Esophagus (tissue), 2 donors: Measurements from ENCODE around the gene RIPOR3. TPM values are rescaled to one million over a fixed set of nuclear protein-coding genes. Genes with fewer than 3 reads are reported as not detected.

Source experiments
- H3K27ac ChIP-seq, 2 donors: one replicate each; pipeline ENCODE4 v1.5.1; 2013; ENCODE audit warnings: low read depth in 2 of 2, mild to moderate bottlenecking in 2 of 2, inconsistent platforms in 1 of 2, low read length in 1 of 2, moderate library complexity in 1 of 2
- H3K27me3 ChIP-seq, 2 donors: one replicate each; pipeline ENCODE4 v1.6.1; 2013; ENCODE audit warnings: low read length in 2 of 2, control low read depth in 1 of 2, mild to moderate bottlenecking in 1 of 2; ENCODE audit not compliant: insufficient read depth in 2 of 2, control insufficient read depth in 1 of 2
- H3K36me3 ChIP-seq, 2 donors: one replicate each; pipeline ENCODE4 v1.6.1; 2013; ENCODE audit warnings: low read length in 1 of 2; ENCODE audit not compliant: control insufficient read depth in 2 of 2, insufficient read depth in 2 of 2
- H3K4me1 ChIP-seq, 2 donors: one replicate each; pipeline ENCODE4 v1.6.1; 2013; ENCODE audit warnings: low read length in 1 of 2; ENCODE audit not compliant: control insufficient read depth in 2 of 2, insufficient read depth in 2 of 2
- H3K4me3 ChIP-seq, 2 donors: one replicate each; pipeline ENCODE4 v1.5.1; 2013; ENCODE audit warnings: low read length in 2 of 2, mild to moderate bottlenecking in 2 of 2, low read depth in 1 of 2, moderate library complexity in 1 of 2
- H3K9me3 ChIP-seq, 2 donors: one replicate each; pipeline ENCODE4 v1.6.1; 2013; ENCODE audit warnings: mild to moderate bottlenecking in 2 of 2, low read depth in 1 of 2, low read length in 1 of 2, moderate library complexity in 1 of 2; ENCODE audit not compliant: control insufficient read depth in 2 of 2, insufficient read depth in 1 of 2
- WGBS, 2 donors: extraction: QIAGEN DNeasy Blood & Tissue Kit; methylation state at CpG; one replicate each; pipeline ENCODE4 v1.1.7; 2013; 5-methylcytosine and 5-hydroxymethylcytosine counted together
- polyA plus RNA-seq, 2 donors: library from polyadenylated mRNA; stranded (reverse); fragments of 200-250 nt; gene quantifications; one replicate each; pipeline ENCODE4 v1.2.3, GENCODE V29; 2013
- donor health status: healthy with polysubstance abuse.
- donor health status: Bipolar disorder and iron deficiency.

The RIPOR3 gene
- polyA plus RNA-seq, 2 donors, result 2.6 to 5.2 TPM

DNA sequence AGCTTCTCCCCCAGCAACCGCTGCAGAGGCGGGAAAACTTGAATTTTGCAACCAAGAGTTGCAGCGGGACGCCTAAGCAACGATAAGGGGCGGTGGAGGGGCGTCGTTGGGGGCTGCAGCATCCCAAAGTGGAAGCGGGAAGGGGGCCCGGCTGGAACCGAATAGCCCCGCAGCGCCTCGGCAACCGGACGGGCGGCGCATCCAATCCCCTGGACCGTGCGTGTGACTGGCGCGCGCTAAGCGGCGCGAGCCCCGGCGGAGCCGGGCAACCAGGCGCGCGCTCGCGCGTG is 39.4 kb upstream of the RIPOR3 start:
- Histone ChIP-seq H3K27me3 (no peaks in the 10 kb centered on the region), H3K27ac (peak overlapping the region; percentile 91 to 92), H3K4me1 (peaks cover 0 to 6% of the 10 kb centered on the region in 2 donors), H3K36me3 (no peaks in the 10 kb centered on the region), H3K4me3 (peak overlapping the region; percentile 92 to 94), H3K9me3 (no peaks in the 10 kb centered on the region)
- WGBS, 2 donors, result 0 to 1% methylated on average over 35 of the region's 35 CpGs

DNA sequence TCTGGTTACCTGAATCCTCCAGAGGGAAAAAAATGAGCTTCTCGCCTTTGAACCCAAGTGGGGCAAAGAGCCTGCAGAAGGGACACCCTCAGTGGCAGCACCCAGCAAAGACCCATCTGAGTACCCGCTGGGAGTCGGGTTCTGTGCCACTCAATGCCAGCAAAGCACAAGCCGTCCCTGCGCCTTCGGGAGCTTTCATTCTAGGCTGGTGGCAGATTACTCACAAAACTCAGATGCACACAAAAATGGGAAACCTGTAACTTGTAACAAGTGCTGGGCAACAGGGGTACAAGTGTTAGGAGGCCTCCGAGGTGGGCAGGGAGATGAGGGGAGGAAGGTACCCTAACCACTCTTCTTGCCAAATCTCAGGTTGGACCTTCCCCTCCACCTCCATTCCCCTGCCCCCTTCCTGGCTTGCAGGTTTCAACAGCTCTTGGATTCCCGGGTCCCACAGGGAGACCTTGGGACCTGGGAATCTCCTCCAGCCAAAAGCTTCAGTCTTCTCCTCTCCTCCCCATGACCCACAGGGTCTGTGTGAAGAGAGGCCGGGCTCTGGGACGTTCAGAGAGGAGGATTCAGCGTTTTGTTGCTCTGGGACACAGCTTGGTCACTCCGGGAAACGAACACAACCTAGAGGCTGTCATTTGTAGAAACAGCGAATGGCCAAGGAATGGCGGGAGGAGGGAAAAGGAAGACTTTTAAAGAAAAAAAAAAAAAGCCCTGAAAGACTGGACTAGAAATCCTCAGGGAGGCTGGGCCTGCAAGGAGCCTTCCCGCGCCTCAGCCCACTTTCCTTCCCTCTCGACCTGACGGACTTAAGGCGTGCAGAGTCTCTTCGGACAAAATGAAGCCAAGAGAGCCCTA is 38.8 kb upstream of the RIPOR3 start:
- Histone ChIP-seq H3K9me3 (no peaks in the 10 kb centered on the region), H3K27me3 (no peaks in the 10 kb centered on the region), H3K27ac (peak overlapping the region; percentile 91 to 92), H3K36me3 (no peaks in the 10 kb centered on the region), H3K4me3 (peak overlapping the region; percentile 92 to 94), H3K4me1 (peaks cover 0 to 6% of the 10 kb centered on the region in 2 donors)
- 28 to 33% methylated on average over 21 of the region's 21 CpGs for WGBS, 2 donors

DNA sequence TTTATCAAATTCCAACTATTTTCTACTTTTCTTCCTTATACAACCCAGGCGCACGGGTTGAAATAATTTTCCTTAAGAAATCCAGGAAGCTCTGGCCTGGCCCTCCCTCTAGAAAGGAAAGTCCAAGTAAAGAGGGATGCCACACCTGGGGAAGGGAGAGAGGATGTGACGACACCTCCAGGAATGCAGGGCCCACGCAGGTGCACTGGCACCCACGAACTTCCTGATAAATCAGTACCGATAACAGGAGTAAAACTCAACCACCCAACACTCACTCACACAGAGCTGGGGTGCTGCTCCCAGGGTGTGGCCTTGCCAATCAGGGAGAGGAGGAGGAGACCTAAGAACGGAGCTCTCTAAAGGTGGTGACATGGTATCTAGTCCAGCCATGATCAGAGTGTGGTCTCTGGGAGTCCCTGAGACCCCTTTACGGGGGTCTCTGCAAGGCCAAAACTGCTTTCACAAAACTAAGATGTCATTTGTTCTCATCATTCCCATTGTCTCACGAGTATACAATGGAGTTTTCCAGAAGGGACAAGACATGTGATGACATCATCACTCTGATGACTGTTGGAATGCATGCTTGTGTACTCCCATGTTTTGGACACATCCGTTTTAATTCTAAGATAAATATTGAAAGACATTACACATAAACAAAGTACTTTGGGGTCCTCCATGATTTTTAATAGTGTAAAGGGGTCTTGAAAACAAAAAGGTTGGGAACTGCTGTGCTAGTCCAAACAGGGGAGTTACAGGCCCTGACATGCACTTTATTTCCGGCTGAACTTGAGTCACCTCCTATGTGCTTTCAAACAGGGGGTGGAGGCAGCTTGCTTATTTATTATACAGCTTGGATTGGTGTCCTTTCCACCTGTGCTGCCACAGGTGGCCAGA is 37.9 kb upstream of the RIPOR3 start:
- Histone ChIP-seq H3K4me1 (peaks cover 0 to 10% of the 10 kb centered on the region in 2 donors), H3K9me3 (no peaks in the 10 kb centered on the region), H3K27ac (peak overlapping the region; percentile 91 to 92), H3K27me3 (no peaks in the 10 kb centered on the region), H3K4me3 (no peak overlapping the region), H3K36me3 (no peaks in the 10 kb centered on the region)
- WGBS, 2 donors, result 55 to 57% methylated on average over 11 of the region's 11 CpGs

DNA sequence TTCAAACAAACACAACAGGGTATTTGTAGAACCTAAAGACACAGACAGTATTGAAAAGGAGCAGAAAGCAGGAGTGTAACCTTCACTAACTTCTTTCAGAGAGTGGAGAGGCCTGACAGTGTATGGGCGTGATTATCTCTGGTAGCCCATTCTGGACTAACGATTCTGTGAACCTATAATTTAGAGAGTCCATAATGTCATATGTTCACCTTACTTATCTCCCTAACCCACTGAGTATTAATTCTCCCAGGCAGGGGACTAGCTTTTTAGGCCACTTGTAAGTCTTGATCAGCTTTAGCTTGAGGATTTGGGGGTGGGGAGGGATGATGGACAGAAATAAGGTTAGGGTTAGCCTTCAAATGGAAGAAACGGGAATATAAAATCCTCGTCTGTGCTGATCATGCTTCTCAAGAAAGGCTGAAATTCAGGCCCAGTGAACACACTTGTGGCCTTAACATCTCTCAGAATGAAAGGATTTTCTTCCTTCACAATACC is 37.2 kb upstream of the RIPOR3 start:
- Histone ChIP-seq H3K36me3 (no peaks in the 10 kb centered on the region), H3K4me1 (peaks cover 0 to 10% of the 10 kb centered on the region in 2 donors), H3K4me3 (no peak overlapping the region), H3K27ac (peak overlapping the region; percentile 91 to 92), H3K27me3 (no peaks in the 10 kb centered on the region), H3K9me3 (no peaks in the 10 kb centered on the region)
- WGBS, 2 donors, result 72 to 79% methylated on average over 4 of the region's 4 CpGs

DNA sequence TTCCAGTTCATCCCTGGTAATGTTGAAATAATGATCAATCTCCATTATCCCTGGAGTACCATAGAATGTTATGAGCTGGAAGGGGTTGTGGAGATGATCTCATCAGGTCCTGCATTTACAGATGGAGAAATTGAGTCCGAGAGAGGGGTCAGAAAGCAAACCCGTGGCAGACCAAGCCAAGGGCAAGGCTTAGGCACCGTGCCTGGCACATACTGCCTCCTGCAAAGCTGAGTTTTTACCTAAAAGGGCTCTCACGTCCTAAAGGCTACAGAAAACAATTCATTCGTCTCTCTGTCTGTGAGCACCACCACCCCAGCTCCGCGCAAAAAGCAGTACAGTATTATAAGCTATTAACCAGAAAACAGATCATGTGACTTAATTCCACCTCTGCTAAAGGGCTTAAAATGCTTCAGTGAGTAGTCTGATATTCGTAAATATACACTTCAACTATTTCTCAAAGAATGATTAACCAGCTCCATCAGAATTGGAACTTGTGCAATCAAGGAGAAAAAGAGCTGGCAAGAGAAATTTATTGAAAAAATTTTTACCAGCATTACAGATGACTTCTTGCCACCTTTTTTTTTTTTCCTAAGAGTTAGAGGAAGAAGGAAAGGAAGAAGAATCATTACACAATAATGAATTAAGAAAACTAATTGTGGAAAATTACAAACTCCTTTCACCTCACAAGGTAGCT is 36.6 kb upstream of the RIPOR3 start:
- Histone ChIP-seq H3K36me3 (no peaks in the 10 kb centered on the region), H3K27me3 (no peaks in the 10 kb centered on the region), H3K4me1 (peaks cover 0 to 10% of the 10 kb centered on the region in 2 donors), H3K9me3 (no peaks in the 10 kb centered on the region), H3K27ac (peak overlapping the region; percentile 43 to 91), H3K4me3 (no peak overlapping the region)
- WGBS, 2 donors, result 29 to 41% methylated on average over 8 of the region's 8 CpGs

DNA sequence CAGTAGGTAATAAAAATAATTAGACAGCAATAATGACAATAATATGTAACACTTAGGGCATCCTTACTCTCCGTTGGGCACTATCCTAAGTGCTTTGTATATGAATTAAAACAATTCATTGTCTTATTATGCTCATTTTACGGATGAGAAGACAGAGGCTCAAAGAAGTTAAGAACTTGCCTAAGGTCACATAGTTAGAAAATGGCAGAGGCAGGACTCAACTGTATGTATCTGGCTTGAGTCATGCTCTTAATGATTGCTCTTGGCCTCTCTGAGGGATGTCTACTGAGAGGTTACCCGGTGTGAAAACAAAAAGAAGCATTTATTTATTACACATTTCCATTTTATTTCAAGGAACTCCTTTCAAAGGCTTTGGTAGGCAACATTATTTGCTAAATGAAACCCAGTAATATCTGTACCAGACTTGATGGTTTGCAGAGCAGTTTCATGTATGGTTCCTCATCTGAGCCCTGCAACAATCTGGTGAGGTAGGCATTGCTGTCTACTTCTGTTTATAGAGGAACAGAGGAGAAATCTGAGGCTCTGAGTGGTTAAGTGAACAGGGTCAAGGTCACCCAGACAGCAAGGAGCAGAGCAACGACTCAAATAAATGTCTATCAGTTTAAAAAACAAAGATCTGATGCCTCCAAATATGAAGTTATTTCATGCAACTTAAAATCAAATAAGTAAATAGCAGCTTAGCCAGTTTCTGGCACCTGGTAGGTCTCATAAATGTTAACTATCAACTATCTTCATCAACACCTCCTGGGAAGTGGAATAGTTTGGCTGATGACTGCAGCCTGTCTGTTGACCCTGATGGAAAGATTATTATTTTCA is 35.8 kb upstream of the RIPOR3 start:
- 48 to 62% methylated on average over 4 of the region's 4 CpGs for WGBS, 2 donors
- H3K4me3 ChIP-seq, result no peak overlapping the region
- no peaks in the 10 kb centered on the region for H3K36me3 ChIP-seq
- no peaks in the 10 kb centered on the region for H3K27me3 ChIP-seq
- H3K9me3 ChIP-seq, result no peaks in the 10 kb centered on the region
- peaks cover 0 to 10% of the 10 kb centered on the region in 2 donors for H3K4me1 ChIP-seq
- no peak overlapping the region for H3K27ac ChIP-seq

DNA sequence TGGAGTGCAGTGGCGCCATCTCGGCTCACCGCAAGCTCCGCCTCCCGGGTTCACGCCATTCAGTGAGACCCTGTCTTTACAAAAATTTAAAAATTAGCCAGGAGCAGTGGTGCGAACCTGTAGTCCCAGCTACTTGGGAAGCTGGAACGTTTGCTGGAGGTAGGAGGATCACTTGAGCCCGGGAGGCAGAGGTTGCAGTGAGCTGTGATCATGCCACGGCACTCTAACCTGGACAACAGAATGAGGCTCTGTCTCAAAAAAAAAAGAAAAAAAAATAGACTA is 34.3 kb upstream of the RIPOR3 start:
- peaks cover 0 to 10% of the 10 kb centered on the region in 2 donors for H3K4me1 ChIP-seq
- no peaks in the 10 kb centered on the region for H3K36me3 ChIP-seq
- no peaks in the 10 kb centered on the region for H3K27me3 ChIP-seq
- H3K4me3 ChIP-seq, result no peak overlapping the region
- 82 to 88% methylated on average over 10 of the region's 10 CpGs for WGBS, 2 donors
- H3K27ac ChIP-seq, result no peak overlapping the region
- no peaks in the 10 kb centered on the region for H3K9me3 ChIP-seq

DNA sequence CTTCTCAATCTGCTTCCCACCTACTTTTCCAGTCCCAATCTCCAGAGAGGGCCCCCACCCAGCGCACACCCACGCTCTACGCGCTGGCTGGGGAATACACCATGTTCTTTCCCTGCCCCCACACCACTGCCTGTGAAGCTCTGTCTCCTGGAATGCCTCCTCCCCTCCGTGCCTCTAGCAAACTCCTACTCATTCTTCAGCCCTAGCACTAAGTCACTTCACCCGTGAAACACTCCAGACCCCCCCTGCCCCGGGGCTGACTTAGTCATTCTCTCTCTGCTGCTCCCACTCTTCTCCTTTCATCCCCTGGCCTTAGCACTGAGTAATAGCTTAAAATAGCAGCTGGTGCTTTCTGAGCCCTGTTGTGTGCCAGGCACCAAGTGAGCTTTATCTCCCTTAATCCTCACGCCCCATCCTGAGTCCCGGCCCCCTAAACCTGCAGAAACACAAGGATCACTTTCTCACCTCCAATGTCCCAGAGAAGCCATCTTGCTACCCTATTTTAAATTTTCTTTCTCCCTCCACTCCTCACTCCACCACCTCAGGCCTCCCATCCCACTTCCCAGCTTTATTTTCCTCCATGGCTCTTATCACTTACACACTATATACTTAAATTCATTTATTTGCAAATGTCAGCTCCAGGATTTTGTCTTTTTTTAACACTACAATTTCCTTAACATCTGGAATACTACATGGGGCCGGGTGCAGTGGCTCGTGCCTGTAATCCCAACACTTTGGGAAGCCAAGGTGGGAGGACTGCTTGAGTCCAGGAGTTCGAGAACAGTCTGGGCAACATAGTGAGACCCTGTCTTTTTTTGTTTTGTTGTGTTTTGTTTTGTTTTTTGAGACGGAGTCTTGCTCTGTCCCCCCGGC is 33.7 kb upstream of the RIPOR3 start:
- Histone ChIP-seq H3K9me3 (no peaks in the 10 kb centered on the region), H3K27me3 (no peaks in the 10 kb centered on the region), H3K36me3 (no peaks in the 10 kb centered on the region), H3K4me3 (no peak overlapping the region), H3K4me1 (peaks cover 0 to 7% of the 10 kb centered on the region in 2 donors), H3K27ac (peak overlapping the region; percentile 69 to 79)
- WGBS, 2 donors, result 30 to 49% methylated on average over 14 of the region's 14 CpGs
